ENCODE results near the gene RC3H1.

RC3H1 gene

DNA sequence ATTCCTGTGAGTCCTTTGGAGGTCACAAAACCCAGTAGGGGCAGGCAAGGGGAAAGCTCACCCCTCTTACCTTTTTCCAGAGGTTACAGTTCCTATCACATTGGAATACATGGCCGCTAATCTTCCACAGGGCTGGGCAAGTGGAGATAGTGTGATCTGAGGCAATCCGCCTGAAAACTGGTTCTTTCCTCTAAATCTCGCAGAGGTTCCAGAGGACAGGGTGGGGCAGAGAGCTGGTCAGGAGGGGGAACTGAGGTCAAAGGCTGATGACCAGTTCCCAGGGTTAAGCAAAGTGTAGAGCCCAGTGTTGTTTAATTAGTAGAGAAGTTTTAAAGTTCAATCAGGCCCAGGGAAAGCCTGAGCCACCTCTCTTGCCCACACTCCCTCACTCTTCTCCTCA is 105.0 kb downstream of the RC3H1 start, which contains the start of gene SERPINC1:
Gene SERPINC1, minus strand, starts transcription at position 179 of the 400 bp plus-strand sequence. Its CDS starts 68 bp downstream, at position 111.
- TF ChIP-seq NFIC (IDR thresholded peaks at IDR 0.05) (no peak), CEBPB (IDR thresholded peaks at IDR 0.05) (no peak), EGR1 (IDR thresholded peaks at IDR 0.05) (no peak), TCF12 (IDR thresholded peaks at IDR 0.05; ENCODE audit: low read depth) (no peak), CREB1 (IDR thresholded peaks at IDR 0.05; ENCODE audit: low read depth) (no peak), FOXM1 (IDR thresholded peaks at IDR 0.05; ENCODE audit: borderline replicate concordance, low read depth) (no peak), RAD21 (IDR thresholded peaks at IDR 0.05; ENCODE audit: low read depth) (no peak), TAF1 (IDR thresholded peaks at IDR 0.05; ENCODE audit: low read depth) (no peak), YY1 (IDR thresholded peaks at IDR 0.05; ENCODE audit: low read depth) (no peak), EP300 (IDR thresholded peaks at IDR 0.05; ENCODE audit: borderline replicate concordance) (no peak), ZBTB7A (IDR thresholded peaks at IDR 0.05; ENCODE audit: low read depth) (no peak), TEAD4 (IDR thresholded peaks at IDR 0.05) (no peak)
- TF ChIP-seq, protein P1, sequence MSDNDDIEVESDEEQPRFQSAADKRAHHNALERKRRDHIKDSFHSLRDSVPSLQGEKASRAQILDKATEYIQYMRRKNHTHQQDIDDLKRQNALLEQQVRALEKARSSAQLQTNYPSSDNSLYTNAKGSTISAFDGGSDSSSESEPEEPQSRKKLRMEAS (IDR thresholded peaks at IDR 0.05), result no peak
- TF ChIP-seq, protein P2, sequence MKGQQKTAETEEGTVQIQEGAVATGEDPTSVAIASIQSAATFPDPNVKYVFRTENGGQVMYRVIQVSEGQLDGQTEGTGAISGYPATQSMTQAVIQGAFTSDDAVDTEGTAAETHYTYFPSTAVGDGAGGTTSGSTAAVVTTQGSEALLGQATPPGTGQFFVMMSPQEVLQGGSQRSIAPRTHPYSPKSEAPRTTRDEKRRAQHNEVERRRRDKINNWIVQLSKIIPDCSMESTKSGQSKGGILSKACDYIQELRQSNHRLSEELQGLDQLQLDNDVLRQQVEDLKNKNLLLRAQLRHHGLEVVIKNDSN (IDR thresholded peaks at IDR 0.05), result no peak
- TF ChIP-seq, protein P3, sequence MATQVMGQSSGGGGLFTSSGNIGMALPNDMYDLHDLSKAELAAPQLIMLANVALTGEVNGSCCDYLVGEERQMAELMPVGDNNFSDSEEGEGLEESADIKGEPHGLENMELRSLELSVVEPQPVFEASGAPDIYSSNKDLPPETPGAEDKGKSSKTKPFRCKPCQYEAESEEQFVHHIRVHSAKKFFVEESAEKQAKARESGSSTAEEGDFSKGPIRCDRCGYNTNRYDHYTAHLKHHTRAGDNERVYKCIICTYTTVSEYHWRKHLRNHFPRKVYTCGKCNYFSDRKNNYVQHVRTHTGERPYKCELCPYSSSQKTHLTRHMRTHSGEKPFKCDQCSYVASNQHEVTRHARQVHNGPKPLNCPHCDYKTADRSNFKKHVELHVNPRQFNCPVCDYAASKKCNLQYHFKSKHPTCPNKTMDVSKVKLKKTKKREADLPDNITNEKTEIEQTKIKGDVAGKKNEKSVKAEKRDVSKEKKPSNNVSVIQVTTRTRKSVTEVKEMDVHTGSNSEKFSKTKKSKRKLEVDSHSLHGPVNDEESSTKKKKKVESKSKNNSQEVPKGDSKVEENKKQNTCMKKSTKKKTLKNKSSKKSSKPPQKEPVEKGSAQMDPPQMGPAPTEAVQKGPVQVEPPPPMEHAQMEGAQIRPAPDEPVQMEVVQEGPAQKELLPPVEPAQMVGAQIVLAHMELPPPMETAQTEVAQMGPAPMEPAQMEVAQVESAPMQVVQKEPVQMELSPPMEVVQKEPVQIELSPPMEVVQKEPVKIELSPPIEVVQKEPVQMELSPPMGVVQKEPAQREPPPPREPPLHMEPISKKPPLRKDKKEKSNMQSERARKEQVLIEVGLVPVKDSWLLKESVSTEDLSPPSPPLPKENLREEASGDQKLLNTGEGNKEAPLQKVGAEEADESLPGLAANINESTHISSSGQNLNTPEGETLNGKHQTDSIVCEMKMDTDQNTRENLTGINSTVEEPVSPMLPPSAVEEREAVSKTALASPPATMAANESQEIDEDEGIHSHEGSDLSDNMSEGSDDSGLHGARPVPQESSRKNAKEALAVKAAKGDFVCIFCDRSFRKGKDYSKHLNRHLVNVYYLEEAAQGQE (IDR thresholded peaks at IDR 0.05; ENCODE audit: low read depth), result no peak

DNA sequence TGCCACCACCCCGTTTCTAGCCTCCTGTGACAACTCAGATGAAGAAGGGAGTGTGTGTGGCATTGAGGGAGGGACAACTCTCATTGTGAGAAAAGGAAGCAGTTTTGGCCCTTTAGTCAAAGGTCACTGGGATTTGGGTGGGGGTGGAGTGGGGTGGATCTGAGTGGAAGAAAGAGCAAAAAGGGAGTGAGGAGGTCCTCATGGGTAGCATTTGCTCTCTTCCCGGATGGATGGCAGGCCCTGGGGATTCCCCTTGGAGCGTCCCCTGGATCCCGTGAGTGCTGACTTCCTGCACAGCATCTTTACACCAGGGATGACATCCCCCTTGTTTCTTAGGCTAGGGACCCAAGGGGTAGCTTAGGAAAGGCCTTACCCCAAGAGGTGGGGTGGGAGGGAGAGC is 105.5 kb downstream of the RC3H1 start:
- TF ChIP-seq RAD21 (IDR thresholded peaks at IDR 0.05; ENCODE audit: low read depth) (no peak), FOXM1 (IDR thresholded peaks at IDR 0.05; ENCODE audit: borderline replicate concordance, low read depth) (no peak)

DNA sequence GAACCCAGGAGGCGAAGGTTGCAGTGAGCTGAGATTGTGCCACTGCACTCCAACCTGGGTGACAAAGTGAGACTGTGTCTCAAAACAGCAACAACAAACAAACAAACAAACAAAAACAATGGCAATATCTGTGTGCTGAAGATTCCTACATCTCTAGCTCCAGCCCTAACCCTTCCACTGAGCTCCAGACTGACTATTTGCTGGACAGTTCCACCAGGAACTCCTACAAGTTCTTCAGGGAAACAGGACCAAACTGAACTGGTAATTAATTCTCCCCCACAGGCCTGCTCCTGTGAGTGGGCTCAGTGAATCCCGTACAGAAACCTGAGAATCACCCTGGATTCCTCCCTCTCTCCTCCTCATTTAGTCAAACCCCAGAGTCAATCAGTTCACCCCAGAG is 106.6 kb downstream of the RC3H1 start:
- TF ChIP-seq RAD21 (IDR thresholded peaks at IDR 0.05; ENCODE audit: low read depth), result no peak
- TF ChIP-seq, protein P1 (IDR thresholded peaks at IDR 0.05), result no peak
- TF ChIP-seq EP300 (IDR thresholded peaks at IDR 0.05; ENCODE audit: borderline replicate concordance), result no peak
- TF ChIP-seq, protein P3 (IDR thresholded peaks at IDR 0.05; ENCODE audit: low read depth), result peak; percentile 70

DNA sequence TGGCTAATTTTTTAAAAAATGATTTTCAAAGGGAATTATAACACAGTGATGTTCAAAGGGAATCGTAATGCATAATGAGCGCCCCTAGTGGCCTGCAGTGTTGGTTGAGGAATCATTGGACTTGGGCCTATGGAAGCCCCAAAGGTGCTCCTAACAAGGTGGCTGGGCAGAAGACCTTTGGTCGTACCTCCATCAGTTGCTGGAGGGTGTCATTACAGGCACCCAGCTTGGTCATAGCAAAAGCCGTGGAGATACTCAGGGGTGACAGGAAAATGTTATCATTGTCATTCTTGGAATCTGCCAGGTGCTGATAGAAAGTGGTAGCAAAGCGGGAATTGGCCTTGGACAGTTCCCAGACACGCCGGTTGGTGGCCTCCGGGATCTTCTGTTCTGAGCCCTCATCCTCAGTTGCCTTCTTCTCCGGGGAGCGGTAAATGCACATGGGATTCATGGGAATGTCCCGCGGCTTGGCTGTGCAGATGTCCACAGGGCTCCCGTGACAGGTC is 107.7 kb downstream of the RC3H1 start:
- TF ChIP-seq, protein P3 (IDR thresholded peaks at IDR 0.05; ENCODE audit: low read depth), result no peak
- TF ChIP-seq RAD21 (IDR thresholded peaks at IDR 0.05; ENCODE audit: low read depth), result peak; percentile 61
- TF ChIP-seq YY1 (IDR thresholded peaks at IDR 0.05; ENCODE audit: low read depth), result no peak

DNA sequence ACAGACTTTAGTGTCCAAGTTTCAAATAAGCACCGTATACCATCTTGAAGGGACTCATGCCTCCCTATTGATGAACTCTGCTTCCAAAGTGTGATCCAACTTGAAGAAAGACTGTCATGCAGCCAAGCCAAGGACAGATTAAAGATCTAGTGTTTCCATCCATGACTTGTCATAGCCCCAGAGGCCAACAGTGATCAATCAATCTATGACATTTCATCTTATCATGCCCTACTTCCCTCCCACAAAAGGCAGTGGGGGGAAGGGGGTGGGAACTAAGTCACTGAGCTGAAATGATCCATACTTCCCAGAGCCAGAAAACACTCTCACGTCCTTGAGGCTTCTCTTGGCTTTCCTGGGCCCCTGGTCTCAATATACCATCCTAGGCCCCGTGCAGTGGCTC is 109.0 kb downstream of the RC3H1 start:
- TF ChIP-seq YY1 (IDR thresholded peaks at IDR 0.05; ENCODE audit: low read depth), result no peak
- TF ChIP-seq, protein P3 (IDR thresholded peaks at IDR 0.05; ENCODE audit: low read depth), result no peak
